ENCODE data around the gene IGSF3.
"Not testable (repeated sequence)": the region's sequence is repeated elsewhere in the genome, so short reads cannot be mapped to it uniquely, and the experiment has no call there.

- not testable (repeated sequence) for TF ChIP-seq POLR2A, EP300, CTCF (IDR thresholded peaks at IDR 0.05)
These were observed 68.2 kb downstream of the IGSF3 start for GRCh38 chr1:116599369-116599768.

Measured in sigmoid colon (tissue), 4 donors.